HG02759 (cell line): Measurements from ENCODE around the gene ZDHHC18.

Source experiments
- ATAC-seq: cut with Tn5 transposase; IDR thresholded peaks from one replicate; pipeline ENCODE4 v1.9.1; 2021; ENCODE audit warnings: mild to moderate bottlenecking, moderate library complexity; ENCODE audit not compliant: unreplicated experiment

The ZDHHC18 gene

GRCh38 chr1:26894263-26894662, 67.8 kb downstream of the ZDHHC18 start:
- no peak for ATAC-seq

GRCh38 chr1:26897351-26897750, 70.9 kb downstream of the ZDHHC18 start:
- ATAC-seq: no peak

- peak; percentile 71 for ATAC-seq
Observed at GRCh38 chr1:26900001-26900814, 73.7 kb downstream of the ZDHHC18 start, which contains the start of gene GPATCH3. Gene GPATCH3 (minus strand): TSS chr1:26900467. CDS start chr1:26900442, 25 bp downstream.

GRCh38 chr1:26900815-26901511, 74.5 kb downstream of the ZDHHC18 start:
- ATAC-seq: no peak
